HG02885 (cell line): Measurements from ENCODE around the gene EYS.
"Not testable (repeated sequence)": the region's sequence is repeated elsewhere in the genome, so short reads cannot be mapped to it uniquely, and the experiment has no call there.

ENCODE experiments used
- ATAC-seq: cut with Tn5 transposase; IDR thresholded peaks from one replicate; pipeline ENCODE4 v1.9.1; 2021; ENCODE audit warnings: mild to moderate bottlenecking; ENCODE audit not compliant: unreplicated experiment, poor library complexity

EYS gene

GRCh38 chr6:64538722-64539121 lies 1168.3 kb downstream of the EYS start:
- no peak for ATAC-seq

GRCh38 chr6:64527899-64528298 lies 1179.1 kb downstream of the EYS start:
- no peak for ATAC-seq

GRCh38 chr6:64522859-64523258 lies 1184.2 kb downstream of the EYS start:
- ATAC-seq: no peak

- no peak for ATAC-seq
Observed at GRCh38 chr6:64520050-64520449, 1187.0 kb downstream of the EYS start.

- no peak for ATAC-seq
Observed at GRCh38 chr6:64516393-64516792, 1190.6 kb downstream of the EYS start.

- no peak for ATAC-seq
Observed at GRCh38 chr6:64507661-64508060, 1199.4 kb downstream of the EYS start.

- no peak for ATAC-seq
Observed at GRCh38 chr6:64505312-64505711, 1201.7 kb downstream of the EYS start.

GRCh38 chr6:64504503-64504902 lies 1202.5 kb downstream of the EYS start:
- ATAC-seq: no peak

GRCh38 chr6:64502801-64503200 lies 1204.2 kb downstream of the EYS start:
- no peak for ATAC-seq

GRCh38 chr6:64497634-64498033 lies 1209.4 kb downstream of the EYS start:
- ATAC-seq: no peak

GRCh38 chr6:64489763-64490162 lies 1217.3 kb downstream of the EYS start:
- ATAC-seq: no peak

GRCh38 chr6:64486578-64487351 lies 1220.3 kb downstream of the EYS start:
- ATAC-seq: no peak

- no peak for ATAC-seq
Observed at GRCh38 chr6:64483956-64484499, 1223.0 kb downstream of the EYS start.

- ATAC-seq: no peak
Observed at GRCh38 chr6:64482631-64483030, 1224.4 kb downstream of the EYS start.

- ATAC-seq: no peak
Observed at GRCh38 chr6:64479134-64479533, 1227.9 kb downstream of the EYS start.

GRCh38 chr6:64477391-64477790 lies 1229.6 kb downstream of the EYS start:
- ATAC-seq: no peak

GRCh38 chr6:64476935-64477334 lies 1230.1 kb downstream of the EYS start:
- ATAC-seq: no peak

- ATAC-seq: not testable (repeated sequence)
Observed at GRCh38 chr6:64469405-64469804, 1237.6 kb downstream of the EYS start.

- ATAC-seq: no peak
Observed at GRCh38 chr6:64467656-64468055, 1239.4 kb downstream of the EYS start.

- no peak for ATAC-seq
Observed at GRCh38 chr6:64459411-64459944, 1247.5 kb downstream of the EYS start.

GRCh38 chr6:64448101-64448500 lies 1258.9 kb downstream of the EYS start:
- ATAC-seq: not testable (repeated sequence)

- ATAC-seq: no peak
Observed at GRCh38 chr6:64445038-64445437, 1262.0 kb downstream of the EYS start.
